ENCODE data around the gene ADAP2. TPM values are rescaled to one million over a fixed set of nuclear protein-coding genes. Genes with fewer than 3 reads are reported as not detected.
"Not testable (repeated sequence)": the region's sequence is repeated elsewhere in the genome, so short reads cannot be mapped to it uniquely, and the experiment has no call there.

The ADAP2 gene
- total RNA-seq, 1 experiment from 2014 or later, result 0.76 TPM

- DNase-seq, result no peak
- CTCF ChIA-PET, result no interaction called here
Measured at GRCh38 chr17:30957741-30958140, 36.0 kb downstream of the ADAP2 start.

GRCh38 chr17:30958187-30958586 is 36.4 kb downstream of the ADAP2 start:
- BruUV-seq (replicated peaks), result no TSS peak
- no peaks in the 10 kb centered on the region for H3K4me1 ChIP-seq (replicated peaks; ENCODE audit: insufficient read depth)
- H3K36me3 ChIP-seq (ENCODE audit: low read depth), result no peaks in the 10 kb centered on the region
- no peaks in the 10 kb centered on the region for H3K9me3 ChIP-seq (ENCODE audit: insufficient read depth, low read depth)
- H3K27me3 ChIP-seq (ENCODE audit: insufficient read depth, low read depth), result no peaks in the 10 kb centered on the region
- H3K4me3 ChIP-seq, result no peak overlapping the region
- DNase-seq, result no peak
- POLR2A ChIA-PET (ENCODE audit: unreplicated experiment), result no interaction called here
- intact Hi-C loops (cut with micrococcal nuclease; ENCODE audit: unreplicated experiment), result no loop called here
- H3K79me2 ChIP-seq (ENCODE audit: low read depth), result no peaks in the 10 kb centered on the region
- TF ChIP-seq EZH2 (IDR thresholded peaks at IDR 0.05; ENCODE audit: low read depth) (no peak), CTCF (conservative IDR thresholded peaks at IDR 0.05) (no peak)
- H3K9me2 ChIP-seq (ENCODE audit: insufficient read depth), result no peaks in the 10 kb centered on the region
- no peak overlapping the region for H2AFZ ChIP-seq
- no peak overlapping the region for H3K4me2 ChIP-seq
- H3F3A ChIP-seq (ENCODE audit: insufficient read depth, low read depth), result 0 out of 2 replicates have a peak, but pooled peaks cover 4% of the 10 kb centered on the region
- H3K27ac ChIP-seq, result no peak overlapping the region
- H4K20me1 ChIP-seq (ENCODE audit: insufficient read depth), result no peaks in the 10 kb centered on the region
- CTCF ChIA-PET, result no interaction called here

More at GRCh38 chr17:30957741-30958140, 36.0 kb downstream of the ADAP2 start:
- intact Hi-C loops (cut with micrococcal nuclease; ENCODE audit: unreplicated experiment), result no loop called here
- no peaks in the 10 kb centered on the region for H3K79me2 ChIP-seq (ENCODE audit: low read depth)
- H2AFZ ChIP-seq, result no peak overlapping the region
- no peaks in the 10 kb centered on the region for H3K9me2 ChIP-seq (ENCODE audit: insufficient read depth)
- no peaks in the 10 kb centered on the region for H3K4me1 ChIP-seq (replicated peaks; ENCODE audit: insufficient read depth)
- no peaks in the 10 kb centered on the region for H4K20me1 ChIP-seq (ENCODE audit: insufficient read depth)
- no TSS peak for BruUV-seq (replicated peaks)
- H3K27ac ChIP-seq, result no peak overlapping the region
- TF ChIP-seq EZH2 (IDR thresholded peaks at IDR 0.05; ENCODE audit: low read depth) (no peak), CTCF (conservative IDR thresholded peaks at IDR 0.05) (no peak)
- H3K9me3 ChIP-seq (ENCODE audit: insufficient read depth, low read depth), result no peaks in the 10 kb centered on the region
- H3F3A ChIP-seq (ENCODE audit: insufficient read depth, low read depth), result 0 out of 2 replicates have a peak, but pooled peaks cover 4% of the 10 kb centered on the region
- no peak overlapping the region for H3K4me3 ChIP-seq
- POLR2A ChIA-PET (ENCODE audit: unreplicated experiment), result no interaction called here
- H3K4me2 ChIP-seq, result no peak overlapping the region
- H3K36me3 ChIP-seq (ENCODE audit: low read depth), result no peaks in the 10 kb centered on the region
- H3K27me3 ChIP-seq (ENCODE audit: insufficient read depth, low read depth), result no peaks in the 10 kb centered on the region

GRCh38 chr17:30961209-30962188 is 39.8 kb downstream of the ADAP2 start:
- Histone ChIP-seq H3F3A (ENCODE audit: insufficient read depth, low read depth) (0 out of 2 replicates have a peak, but pooled peaks cover 4% of the 10 kb centered on the region), H3K36me3 (ENCODE audit: low read depth) (no peaks in the 10 kb centered on the region), H4K20me1 (ENCODE audit: insufficient read depth) (no peaks in the 10 kb centered on the region), H3K27ac (no peak overlapping the region), H3K4me3 (no peak overlapping the region), H3K4me1 (replicated peaks; ENCODE audit: insufficient read depth) (no peaks in the 10 kb centered on the region), H3K4me2 (no peak overlapping the region), H3K27me3 (ENCODE audit: insufficient read depth, low read depth) (no peaks in the 10 kb centered on the region), H3K79me2 (ENCODE audit: low read depth) (no peaks in the 10 kb centered on the region), H3K9me3 (ENCODE audit: insufficient read depth, low read depth) (no peaks in the 10 kb centered on the region), H3K9me2 (ENCODE audit: insufficient read depth) (no peaks in the 10 kb centered on the region), H2AFZ (no peak overlapping the region)
- intact Hi-C loops (cut with micrococcal nuclease; ENCODE audit: unreplicated experiment), result no loop called here
- POLR2A ChIA-PET (ENCODE audit: unreplicated experiment), result no interaction called here
- DNase-seq, result no peak
- TF ChIP-seq CTCF (conservative IDR thresholded peaks at IDR 0.05) (no peak), EZH2 (IDR thresholded peaks at IDR 0.05; ENCODE audit: low read depth) (no peak)
- BruUV-seq (replicated peaks), result no TSS peak
- CTCF ChIA-PET, result interaction anchor here (0.7 kb wide), 1 partner anchor 30 kb away, joined by 4 read pairs; no protein-coding TSS in a partner anchor

- not testable (repeated sequence) for H4K20me1 ChIP-seq (ENCODE audit: insufficient read depth); BruUV-seq (replicated peaks)
Measured at GRCh38 chr17:30964312-30964711, 42.6 kb downstream of the ADAP2 start.

More at GRCh38 chr17:30964312-30964711, 42.6 kb downstream of the ADAP2 start:
- DNase-seq; H3K79me2 ChIP-seq (ENCODE audit: low read depth); H3K27ac ChIP-seq; intact Hi-C loops (cut with micrococcal nuclease; ENCODE audit: unreplicated experiment); H3K9me3 ChIP-seq (ENCODE audit: insufficient read depth, low read depth); POLR2A ChIA-PET (ENCODE audit: unreplicated experiment); H2AFZ ChIP-seq; H3K36me3 ChIP-seq (ENCODE audit: low read depth); H3K9me2 ChIP-seq (ENCODE audit: insufficient read depth); H3K27me3 ChIP-seq (ENCODE audit: insufficient read depth, low read depth); CTCF ChIA-PET; H3F3A ChIP-seq (ENCODE audit: insufficient read depth, low read depth); H3K4me1 ChIP-seq (replicated peaks; ENCODE audit: insufficient read depth); H3K4me2 ChIP-seq; H3K4me3 ChIP-seq: not testable (repeated sequence)

Measured in PC-9 (cell line).